ENCODE data around the gene CERT1.

The CERT1 gene

DNA sequence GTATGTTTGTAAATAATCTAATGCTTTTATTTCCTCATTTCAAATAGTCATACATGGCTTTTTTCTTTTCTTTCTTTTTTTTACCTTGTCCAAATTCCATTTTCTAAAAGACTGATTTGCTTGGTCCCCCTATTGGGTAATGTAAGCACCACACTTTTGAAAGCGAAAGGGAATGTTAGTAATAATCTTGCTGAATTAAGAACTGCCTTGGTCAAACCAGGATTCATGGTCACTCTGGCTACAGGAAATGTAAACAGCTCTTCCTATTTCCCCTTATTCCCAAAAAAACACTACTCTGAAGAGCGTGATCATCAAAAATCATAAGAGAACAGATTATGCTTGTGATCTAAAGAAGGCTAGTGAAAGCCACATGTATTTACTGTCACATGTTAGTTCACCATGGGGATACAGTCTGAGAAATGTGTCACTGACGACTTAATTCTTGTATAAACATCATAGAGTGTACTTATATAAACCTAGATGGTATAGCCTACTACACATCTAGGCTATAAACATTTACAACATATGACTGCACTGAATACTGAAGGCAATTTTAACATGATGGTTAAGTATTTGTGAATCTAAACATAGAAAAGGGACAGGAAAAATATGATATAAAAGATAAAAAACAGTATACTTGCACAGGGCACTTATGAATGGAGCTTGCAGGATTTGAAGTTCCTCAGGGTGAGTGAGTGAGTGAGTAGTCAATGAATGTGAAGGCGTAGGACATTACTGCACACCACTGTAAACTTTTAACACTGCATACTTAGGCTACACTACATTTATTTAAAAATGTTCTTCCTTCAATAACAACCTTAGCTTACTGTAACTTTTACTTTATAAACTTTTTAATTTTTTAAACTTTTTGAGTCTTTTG is 99.1 kb downstream of the CERT1 start:
- no peak for DNase-seq (ENCODE audit: low read depth in 4 of 4, low spot score in 1 of 4)

DNA sequence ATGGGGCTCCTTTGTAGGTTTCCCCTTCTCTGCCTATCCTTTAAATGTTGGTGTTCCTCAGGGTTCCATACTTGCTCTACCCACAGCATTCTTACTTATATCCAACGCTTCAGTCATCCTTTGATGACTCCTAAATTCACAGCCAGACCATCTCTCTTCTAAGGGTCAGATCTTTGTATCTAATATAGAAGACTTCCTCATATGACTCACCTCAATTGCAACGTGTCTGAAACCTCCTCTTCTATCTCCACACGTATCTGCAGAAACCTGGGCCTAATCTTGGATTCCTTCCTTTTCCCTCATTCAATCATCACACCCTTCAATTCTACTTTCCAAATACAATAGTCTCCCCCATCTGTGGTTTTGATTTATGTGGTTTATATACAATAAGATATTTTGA is 106.1 kb downstream of the CERT1 start:
- no peak for DNase-seq (ENCODE audit: low read depth in 4 of 4, low spot score in 1 of 4)

DNA sequence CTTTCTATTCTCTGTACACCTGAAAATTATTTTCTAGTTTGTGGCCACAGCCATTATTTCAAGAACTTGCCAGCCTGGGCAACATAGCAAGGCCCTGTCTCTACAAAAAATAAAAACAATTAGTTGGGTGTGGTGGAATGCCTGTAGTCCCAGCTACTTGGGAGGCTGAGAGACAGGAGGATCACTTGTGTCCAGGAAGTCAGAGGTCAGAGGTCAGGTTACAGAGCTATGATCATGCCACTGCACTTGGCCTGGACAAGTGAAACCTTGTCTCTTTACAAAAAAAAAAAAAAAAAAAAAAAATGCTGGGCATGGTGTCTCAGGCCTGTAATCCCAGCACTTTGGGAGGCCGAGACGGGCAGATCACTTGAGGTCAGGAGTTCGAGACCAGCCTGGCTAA is 116.2 kb downstream of the CERT1 start:
- no peak for DNase-seq (ENCODE audit: low read depth in 4 of 4, low spot score in 1 of 4)

DNA sequence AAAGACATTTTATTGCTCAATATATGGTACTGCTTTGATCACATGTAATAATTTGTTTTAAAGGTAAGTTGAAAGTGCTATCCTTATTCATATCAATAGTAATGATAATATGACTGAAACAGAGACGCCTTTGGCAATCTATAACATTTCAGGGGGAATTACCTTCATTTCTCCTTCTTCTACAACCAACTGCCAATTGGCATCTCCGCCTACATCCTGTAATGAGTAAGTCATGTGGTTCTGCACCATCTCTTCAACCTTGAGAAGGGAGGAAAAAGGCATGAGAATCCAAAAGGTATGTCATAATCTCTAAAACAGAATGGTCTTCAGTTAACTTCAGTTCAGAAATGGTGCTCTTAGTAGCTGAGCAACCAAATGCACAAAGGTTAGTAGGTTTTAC is 122.0 kb downstream of the CERT1 start:
- DNase-seq (ENCODE audit: low read depth in 4 of 4, low spot score in 1 of 4), result no peak

DNA sequence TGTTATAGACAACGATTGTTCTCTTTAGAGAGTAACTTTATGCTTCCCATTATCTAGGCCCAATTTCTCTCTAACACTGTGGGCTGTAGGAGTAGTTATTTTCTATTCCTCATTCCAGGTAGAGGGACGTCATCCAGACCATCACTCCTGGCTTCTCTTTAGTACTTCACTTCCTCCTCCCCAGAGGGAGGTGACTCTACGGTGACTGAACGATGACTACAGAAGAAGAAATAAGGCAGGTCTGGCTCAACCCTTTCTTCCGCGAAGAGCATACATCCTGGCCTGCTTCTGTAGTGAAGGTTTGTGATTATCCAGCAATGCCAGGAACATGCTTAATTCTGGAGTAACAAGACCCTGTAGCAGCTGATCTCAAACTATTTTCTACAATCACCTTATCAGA is 123.6 kb downstream of the CERT1 start:
- DNase-seq (ENCODE audit: low read depth in 4 of 4, low spot score in 1 of 4), result no peak

DNA sequence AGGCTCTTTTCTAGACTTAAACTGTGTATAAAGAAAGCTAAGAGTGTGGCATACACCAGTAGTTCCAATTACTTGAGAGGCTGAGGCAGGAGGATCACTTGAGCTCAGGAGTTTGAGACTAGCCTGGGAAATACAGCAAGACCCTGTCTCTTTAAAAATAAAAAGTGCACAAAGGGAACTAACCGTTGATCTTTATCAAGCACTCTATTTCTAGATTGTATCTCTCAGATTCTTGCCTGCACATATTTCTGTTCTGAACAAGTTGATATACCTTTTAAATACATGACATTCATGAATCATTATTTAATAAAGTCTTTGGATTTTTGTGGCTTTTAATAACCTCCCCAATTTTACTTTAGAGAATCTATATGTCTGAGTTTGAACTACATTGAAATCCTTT is 127.2 kb downstream of the CERT1 start:
- no peak for DNase-seq (ENCODE audit: low read depth in 4 of 4, low spot score in 1 of 4)

DNA sequence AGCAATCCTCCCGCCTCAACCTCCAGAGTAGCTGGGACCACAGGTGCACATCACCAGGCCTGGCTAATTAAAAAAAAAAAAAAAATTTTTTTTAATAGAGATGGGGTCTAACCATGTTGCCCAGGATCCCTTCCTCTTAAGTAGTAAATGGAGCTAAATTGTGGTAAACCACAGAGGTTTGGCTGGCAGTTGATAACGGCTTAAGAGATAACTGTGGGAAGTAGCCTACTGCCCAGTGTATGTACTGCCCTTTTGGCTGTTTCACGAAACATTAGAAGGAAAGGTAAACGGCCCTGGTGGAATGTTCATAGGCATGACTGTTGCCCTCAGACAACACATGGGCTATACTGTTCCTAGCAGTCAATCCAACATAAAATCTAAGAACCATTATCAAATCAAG is 130.0 kb downstream of the CERT1 start:
- no peak for DNase-seq (ENCODE audit: low read depth in 4 of 4, low spot score in 1 of 4)

DNA sequence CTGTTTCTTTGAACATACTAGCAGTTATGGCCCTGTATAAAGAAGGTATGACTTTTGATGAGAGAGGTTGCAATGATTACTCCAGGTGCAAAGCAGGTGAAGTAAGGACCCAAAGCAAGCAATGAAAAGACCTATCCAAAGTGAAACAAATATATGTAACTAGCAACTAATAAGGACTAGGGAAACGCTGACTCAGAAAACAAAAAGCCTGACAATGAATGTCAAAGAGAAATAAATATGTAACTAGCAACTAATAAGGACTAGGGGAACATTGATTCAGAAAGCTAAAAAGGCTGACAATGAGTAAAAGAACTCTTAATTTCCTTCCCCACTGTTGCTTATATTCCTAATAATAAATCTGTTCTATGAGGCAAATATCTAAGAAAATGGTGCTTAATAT is 131.3 kb downstream of the CERT1 start:
- DNase-seq (ENCODE audit: low read depth in 4 of 4, low spot score in 1 of 4), result no peak

DNA sequence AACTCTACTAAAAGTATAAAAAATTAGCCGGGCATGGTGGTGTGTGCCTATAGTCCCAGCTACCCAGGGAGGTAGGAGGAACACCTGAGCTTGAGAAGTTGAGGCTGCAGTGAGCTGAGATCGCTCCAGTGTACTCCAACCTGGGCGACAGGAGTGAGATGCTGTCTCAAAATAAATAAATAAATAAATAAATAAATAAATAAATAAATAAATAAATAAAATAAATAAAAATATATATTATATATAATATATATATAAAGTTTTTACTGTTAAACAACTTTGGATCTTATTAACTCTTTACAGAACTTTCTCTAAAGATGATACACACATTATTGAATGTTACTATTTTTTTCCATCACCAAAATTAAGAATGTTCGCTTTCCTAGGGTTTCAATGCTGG is 136.0 kb downstream of the CERT1 start:
- no peak for DNase-seq (ENCODE audit: low read depth in 4 of 4, low spot score in 1 of 4)

DNA sequence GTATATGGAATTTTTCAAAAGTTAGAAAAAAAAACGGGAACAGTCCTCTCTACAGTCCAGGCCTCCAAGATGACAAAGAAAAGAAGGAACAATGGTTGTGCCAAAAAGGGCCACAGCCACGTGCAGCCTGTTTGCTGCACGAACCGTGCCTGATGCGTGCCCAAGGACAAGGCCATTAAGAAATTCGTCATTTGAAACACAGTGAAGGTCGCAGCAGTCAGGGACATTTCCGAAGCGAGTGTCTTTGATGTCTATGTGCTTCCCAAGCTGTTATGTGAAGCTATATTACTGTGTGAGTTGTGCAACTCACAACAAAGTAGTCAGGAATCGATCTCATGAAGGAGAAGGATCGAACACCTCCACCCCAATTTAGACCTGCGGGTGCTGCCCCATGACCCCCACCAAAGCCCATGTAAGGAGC is 137.0 kb downstream of the CERT1 start:
- DNase-seq (ENCODE audit: low read depth in 4 of 4, low spot score in 1 of 4), result no peak

DNA sequence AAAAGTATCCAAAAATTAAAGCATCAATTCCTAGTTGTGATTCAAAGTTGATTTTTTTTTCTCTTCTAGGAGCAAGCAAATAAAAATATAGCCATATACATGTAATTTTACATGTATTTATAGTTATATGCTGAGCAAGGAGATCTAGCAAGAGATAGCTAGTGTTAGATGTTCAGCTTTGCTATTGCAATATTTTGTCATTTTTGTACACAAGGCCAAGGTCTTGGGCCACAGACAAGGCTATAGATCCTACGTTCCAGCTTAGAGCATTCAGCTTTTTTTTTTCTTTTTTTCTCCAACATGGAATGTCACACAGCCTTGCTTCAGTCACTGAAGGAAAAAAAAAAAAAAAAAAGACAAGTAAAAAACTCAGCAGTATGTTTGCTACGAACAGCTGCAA is 137.6 kb downstream of the CERT1 start:
- DNase-seq (ENCODE audit: low read depth in 4 of 4, low spot score in 1 of 4), result no peak

DNA sequence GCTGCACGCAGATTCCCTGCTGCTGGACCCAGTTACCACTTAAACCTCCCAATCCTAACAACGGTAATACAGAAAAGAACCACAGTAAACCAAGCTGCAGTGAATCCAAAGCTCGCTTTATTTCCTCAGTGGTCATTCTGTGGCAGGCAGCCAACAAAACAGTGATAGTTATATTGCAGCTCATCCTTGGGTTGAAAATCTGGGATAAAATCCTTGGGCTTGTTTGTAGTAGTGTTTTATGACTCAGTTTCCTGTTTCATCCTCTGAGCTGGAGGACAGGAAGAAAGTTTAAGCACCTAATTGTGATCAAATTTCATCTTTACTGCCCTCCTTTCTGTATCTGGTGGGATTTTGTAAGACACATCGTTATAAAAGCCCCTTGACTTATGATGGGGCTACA is 143.0 kb downstream of the CERT1 start:
- no peak for DNase-seq (ENCODE audit: low read depth in 4 of 4, low spot score in 1 of 4)

DNA sequence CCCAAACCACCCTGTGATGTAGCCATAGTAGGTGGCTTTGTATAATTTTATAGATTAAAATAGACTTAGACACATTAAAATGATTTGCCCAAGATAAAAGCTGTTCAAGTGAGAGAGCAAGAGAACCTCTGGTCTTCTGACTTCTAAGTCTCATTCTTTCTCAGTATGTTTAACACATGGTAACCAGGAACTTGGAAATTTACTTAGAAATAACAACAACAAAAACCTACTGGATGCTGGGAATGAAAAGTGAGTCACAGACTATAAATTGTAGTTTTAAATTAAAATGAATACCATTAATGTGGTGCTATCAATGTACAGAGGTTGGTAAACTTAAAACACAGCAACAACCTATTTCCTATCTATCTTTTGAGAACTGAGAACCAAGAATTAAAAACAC is 144.0 kb downstream of the CERT1 start:
- DNase-seq (ENCODE audit: low read depth in 4 of 4, low spot score in 1 of 4), result no peak

DNA sequence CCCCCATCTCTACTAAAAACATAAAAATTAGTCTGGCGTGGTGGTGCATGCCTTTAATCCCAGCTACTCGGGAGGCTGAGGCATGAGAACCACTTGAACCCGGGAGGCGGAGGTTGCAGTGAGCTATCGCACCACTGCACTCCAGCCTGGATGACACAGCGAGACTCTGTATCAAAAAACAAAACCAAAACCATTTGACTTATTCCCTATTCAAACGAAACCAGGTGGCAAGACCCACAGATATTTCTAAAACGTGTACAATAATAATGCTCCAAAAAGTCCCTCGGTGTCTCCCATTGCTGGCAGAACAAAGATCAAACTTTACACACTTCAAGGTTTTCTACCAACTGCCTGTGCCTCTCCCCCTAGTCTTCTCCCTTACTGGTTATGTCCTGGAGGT is 144.6 kb downstream of the CERT1 start:
- no peak for DNase-seq (ENCODE audit: low read depth in 4 of 4, low spot score in 1 of 4)

DNA sequence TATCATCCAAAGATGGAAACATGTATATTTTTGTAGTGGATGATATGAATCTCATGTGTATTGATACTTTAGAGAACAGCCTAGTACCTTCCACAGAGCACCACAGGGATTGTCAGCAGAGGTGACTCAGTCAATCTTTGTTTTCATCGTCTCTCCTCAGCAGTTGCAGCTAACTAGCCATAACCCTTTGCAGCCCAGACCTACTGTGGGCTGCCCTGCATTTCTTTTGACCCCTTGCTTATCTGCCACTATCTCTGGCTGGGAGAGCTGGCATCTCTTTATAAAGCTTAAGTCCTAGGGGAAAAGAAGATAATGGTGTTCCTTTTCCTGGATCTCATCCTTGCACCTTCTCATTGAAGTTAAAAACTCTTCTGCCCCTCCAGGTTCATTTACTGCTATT is 145.7 kb downstream of the CERT1 start:
- DNase-seq (ENCODE audit: low read depth in 4 of 4, low spot score in 1 of 4), result no peak

DNA sequence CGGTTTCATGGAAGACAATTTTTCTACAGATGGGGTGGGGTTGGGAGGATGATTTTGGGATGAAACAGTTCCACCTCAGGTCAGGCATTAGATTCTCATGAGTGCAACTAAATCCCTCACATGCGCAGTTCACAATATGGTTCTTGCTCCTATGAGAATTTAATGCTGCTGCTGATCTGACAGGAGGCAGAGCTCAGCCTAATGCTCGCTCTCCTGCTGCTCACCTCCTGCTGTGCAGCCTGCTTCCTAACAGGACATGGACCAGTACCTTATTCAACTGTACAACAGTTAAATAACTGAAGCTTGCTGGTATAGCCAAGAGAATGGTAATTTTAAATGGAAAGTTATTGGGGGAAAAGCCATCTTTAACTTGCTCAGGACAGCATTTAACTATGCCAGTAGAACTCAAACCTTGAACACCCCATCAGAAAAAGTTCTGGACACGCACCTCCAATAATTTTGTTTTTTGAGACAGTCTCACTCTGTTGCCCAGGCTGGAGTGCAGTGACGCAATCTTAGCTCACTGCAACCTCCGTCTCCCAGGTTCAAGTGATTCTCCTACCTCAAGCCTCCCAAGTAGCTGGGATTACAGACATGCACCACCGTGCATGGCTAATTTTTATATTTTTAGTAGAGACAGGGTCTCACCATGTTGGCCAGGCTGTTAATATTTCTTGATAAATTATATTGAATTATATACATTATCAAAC is 146.7 kb downstream of the CERT1 start:
- no peak for DNase-seq (ENCODE audit: low read depth in 4 of 4, low spot score in 1 of 4)

DNA sequence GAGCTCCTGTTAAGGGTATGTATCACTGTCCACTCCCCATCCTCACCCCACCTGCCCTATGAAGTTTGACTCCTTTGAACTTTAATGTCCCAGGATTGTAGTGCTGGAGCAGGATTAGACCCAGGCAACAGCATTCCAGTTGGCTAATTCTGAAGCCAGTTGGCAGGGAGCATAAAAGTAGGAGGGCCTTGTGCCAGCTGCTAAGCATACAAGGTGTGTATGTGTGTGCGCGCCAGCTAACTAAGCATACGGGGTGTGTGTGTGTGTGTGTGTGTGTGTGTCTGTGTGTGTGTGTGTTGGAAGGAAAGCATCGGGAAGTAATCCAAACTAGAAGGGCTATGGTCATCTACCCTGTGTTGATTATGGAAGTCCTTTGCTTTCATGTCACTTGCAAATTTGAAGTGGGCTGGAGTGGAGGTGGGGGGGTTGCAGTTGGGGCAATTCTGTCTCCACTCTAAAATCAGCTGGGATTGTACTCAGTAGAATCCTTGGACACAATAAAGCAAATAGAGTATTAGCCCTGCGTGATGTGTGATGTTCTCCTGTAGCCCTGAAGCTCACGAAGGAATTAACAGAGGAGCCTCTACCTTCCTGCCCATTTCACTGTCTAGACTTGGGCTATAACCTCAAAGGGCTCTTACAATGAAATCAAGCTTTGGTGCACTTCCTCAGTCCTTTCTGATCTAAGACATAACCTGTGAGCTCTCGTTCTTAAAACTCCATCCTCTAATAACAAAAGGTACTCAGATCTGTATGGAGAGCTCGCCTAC is 147.5 kb downstream of the CERT1 start:
- DNase-seq (ENCODE audit: low read depth in 4 of 4, low spot score in 1 of 4), result no peak

DNA sequence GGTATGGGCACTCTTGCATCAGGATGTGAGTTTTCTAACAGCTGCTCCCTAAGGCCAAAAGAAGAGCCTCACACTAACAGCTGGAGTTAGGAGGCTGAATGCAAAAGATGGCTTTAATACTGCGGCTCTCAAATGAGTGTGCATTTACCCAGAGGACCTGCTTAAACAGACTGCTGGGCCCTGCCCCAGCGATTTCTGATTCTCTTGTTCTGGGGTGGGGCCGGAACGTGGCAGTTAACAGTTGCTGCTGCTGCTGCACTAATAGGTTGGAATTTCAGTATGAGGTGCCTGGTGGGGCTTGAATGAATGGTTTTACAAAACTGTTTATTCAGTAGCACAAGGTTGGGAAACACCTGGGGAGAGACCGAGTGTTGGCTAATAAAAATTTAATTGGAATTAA is 148.3 kb downstream of the CERT1 start:
- no peak for DNase-seq (ENCODE audit: low read depth in 4 of 4, low spot score in 1 of 4)

DNA sequence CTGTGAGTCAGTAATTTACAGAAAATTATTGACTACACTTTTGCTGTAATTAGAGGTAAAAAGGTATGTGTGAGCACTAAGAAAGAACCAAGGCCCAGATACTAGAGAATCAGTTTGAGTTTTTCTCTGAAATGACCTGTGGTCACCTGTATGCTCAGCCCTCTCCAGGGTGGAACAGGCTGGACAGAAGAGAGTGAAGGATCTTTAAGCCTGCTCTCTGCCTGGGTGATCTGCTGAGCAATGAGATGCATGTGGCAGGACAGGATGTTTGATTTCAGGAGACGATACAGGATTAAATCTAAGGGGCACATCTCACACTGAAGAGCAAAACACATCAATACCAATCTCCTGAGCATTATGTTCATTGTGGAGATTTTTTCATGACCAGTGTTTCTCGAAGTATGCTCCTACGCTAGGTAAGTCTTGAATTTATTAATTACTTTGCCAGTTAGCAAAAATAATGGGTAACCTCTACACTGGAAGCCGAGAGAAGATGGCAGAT is 148.9 kb downstream of the CERT1 start:
- no peak for DNase-seq (ENCODE audit: low read depth in 4 of 4, low spot score in 1 of 4)

DNA sequence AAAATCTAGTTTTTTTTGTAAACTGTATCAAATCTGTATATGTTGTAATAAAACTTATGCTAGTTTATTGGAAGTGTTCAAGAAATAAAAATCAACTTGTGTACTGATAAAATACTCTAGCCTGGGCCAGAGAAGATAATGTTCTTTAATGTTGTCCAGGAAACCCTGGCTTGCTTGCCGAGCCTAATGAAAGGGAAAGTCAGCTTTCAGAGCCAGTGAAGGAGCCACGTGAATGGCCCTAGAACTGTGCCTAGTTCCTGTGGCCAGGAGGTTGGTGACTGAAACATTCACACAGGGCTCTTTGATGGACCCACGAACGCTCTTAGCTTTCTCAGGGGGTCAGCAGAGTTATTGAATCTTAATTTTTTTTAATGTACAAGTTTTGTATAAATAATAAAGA is 150.1 kb downstream of the CERT1 start:
- no peak for DNase-seq (ENCODE audit: low read depth in 4 of 4, low spot score in 1 of 4)

DNA sequence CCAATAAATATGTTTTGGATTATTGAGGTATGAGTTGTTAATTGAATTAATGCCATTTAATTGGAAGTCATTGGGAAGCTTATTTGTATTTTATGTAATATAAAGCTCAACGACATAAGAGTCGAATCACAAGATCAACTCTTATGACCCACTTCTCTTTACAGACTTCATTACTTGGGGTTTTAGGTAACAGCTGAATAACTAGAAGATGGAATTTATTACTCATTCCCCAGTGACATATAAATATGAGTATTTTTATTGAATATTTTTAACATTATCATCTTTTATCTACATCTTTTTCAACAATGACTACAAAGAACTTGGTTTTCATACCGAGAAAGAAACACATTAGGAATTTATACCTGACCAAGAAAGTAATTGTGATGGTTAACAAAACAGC is 153.3 kb downstream of the CERT1 start:
- DNase-seq (ENCODE audit: low read depth in 4 of 4, low spot score in 1 of 4), result no peak

DNA sequence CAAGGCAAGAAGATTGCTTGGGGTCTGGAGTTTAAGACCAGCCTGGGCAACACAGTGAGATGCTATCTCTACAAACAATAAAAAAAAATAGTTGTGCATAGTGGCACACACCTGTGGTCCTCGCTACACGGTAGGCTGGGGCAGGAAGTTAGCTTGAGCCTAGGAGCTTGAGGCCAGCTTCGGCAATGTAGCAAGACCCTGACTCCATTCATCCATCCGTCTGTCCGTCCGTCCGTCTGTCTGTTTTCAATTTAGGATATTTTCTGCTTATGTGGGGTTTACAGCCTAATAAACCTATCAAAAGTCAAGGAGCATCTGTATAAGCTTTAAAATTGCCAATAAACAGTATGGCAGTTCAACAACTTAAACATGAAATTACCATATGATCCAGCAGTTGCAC is 154.7 kb downstream of the CERT1 start:
- no peak for DNase-seq (ENCODE audit: low read depth in 4 of 4, low spot score in 1 of 4)

Measured in stimulated activated CD4-positive, alpha-beta T cell treated with anti-CD3 and anti-CD28 coated beads, Interleukin-1b, Interleukin-23, amount 100 ng/mL, for 24 hours (primary cell).